ENCODE results near the gene NHERF2.

The NHERF2 gene

GRCh38 chr16:2084895-2085625 is 58.4 kb downstream of the NHERF2 start:
- no peak for DNase-seq

GRCh38 chr16:2085669-2086068 is 59.0 kb downstream of the NHERF2 start:
- DNase-seq: no peak

- no peak for DNase-seq
Measured at GRCh38 chr16:2086106-2086742, 59.5 kb downstream of the NHERF2 start.

GRCh38 chr16:2086812-2087747 is 60.4 kb downstream of the NHERF2 start:
- no peak for DNase-seq

- DNase-seq: no peak
Measured at GRCh38 chr16:2087748-2088631, 61.3 kb downstream of the NHERF2 start.

Data from eye (tissue), 1 donor.